ENCODE results near the gene HMCN2.
A peak's percentile ranks its signal among the peaks of the same experiment; 100 is the strongest.

GRCh38 chr9:130433168-130433946, 167.8 kb downstream of the HMCN2 start:
- TF ChIP-seq CTCF (conservative IDR thresholded peaks at IDR 0.05; ENCODE audit: low read depth, low read length) (peak; percentile 53), SMC3 (IDR thresholded peaks at IDR 0.05; ENCODE audit: low read depth, low read length) (no peak), RCOR1 (IDR thresholded peaks at IDR 0.05; ENCODE audit: insufficient replicate concordance, low read length) (no peak), CEBPB (IDR thresholded peaks at IDR 0.05; ENCODE audit: low read depth, low read length) (no peak)
